GM19099 (cell line): ENCODE results near the gene SMIM12.

Experiments
- POLR2A ChIP-seq: IDR thresholded peaks from 3 replicates; pipeline ENCODE4 v1.6.1; 2011; ENCODE audit warnings: low read depth; ENCODE audit not compliant: insufficient read length; ENCODE audit errors: extremely low read depth

The SMIM12 gene

GRCh38 chr1:34865573-34865972 lies 6.0 kb upstream of the SMIM12 start:
- no peak for TF ChIP-seq POLR2A

- TF ChIP-seq POLR2A = no peak
Measured at GRCh38 chr1:34864759-34865158, 5.2 kb upstream of the SMIM12 start.

DNA sequence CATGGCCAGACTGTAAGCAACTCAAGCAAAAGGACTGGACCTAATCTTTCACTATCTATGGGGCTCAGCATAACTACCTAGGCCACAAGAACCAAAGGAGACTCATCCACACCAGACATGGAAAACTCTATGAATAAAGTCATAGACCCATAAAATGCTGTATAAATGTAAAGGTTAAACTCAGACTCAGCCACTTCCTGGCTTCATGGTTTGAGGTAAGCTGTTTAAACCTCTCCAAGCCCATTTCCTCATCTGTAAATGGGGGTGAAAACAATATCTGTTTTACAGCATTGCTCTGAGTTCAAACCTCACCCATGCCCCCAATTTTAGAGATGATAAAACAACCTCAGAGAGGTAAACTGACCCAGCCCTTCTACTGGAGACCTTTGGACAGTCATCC lies 4.0 kb upstream of the SMIM12 start:
- TF ChIP-seq POLR2A = no peak

GRCh38 chr1:34858901-34859445 lies 576 bp downstream of the SMIM12 start:
- TF ChIP-seq POLR2A = no peak

GRCh38 chr1:34856697-34857096 lies 2.9 kb downstream of the SMIM12 start:
- no peak for TF ChIP-seq POLR2A

GRCh38 chr1:34852677-34853217 lies 6.8 kb downstream of the SMIM12 start:
- TF ChIP-seq POLR2A = no peak

DNA sequence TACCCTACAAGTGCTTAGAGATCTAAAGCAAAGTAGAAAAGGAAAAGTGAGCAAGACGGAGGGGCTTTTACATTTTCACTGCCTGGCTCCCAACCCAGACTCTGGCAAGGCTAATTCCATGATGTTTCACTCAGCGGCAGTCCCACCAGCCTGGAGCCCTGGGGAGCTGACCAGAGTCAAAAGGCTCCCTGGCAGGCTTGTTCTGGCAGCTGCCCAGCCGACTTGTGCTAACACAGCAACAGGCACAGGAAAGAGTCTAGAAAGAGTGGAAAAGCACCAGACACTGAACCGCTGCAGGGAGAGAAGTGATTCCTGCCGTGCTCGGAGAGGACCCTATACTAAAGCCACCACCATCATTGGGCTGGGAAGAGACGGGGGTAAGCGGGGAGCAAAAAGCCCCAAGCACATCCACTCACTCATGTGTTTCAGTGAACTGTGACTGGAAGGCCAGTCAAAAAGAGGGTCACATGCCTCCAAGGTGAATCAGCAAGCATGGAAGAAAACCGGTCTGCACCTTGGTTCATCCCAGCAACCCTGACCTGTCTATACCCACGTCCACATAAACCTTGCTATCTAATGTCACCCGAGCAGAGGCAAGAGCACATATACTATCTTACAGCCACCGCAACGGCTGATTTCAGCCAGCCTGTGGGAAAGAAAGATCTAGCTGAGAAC lies 8.0 kb downstream of the SMIM12 start:
- no peak for TF ChIP-seq POLR2A

DNA sequence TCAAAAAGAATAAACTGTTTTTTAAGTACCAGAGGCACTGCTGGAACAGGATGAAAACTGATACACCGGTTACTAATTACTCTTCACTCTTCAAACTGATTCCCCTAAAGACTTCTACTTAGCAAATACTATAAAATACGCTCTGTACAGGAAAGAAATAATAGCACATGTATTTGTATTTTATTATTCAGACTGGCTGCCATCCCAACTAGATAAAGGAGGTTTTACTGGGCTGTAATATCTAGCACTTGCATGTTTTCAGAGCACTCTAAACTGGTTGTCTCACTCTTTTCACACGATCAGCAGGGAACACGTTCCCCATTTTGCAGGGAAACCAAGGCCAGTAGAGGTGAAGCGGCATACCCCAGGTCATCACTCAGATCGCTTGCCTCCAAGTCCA lies 9.2 kb downstream of the SMIM12 start:
- no peak for TF ChIP-seq POLR2A

DNA sequence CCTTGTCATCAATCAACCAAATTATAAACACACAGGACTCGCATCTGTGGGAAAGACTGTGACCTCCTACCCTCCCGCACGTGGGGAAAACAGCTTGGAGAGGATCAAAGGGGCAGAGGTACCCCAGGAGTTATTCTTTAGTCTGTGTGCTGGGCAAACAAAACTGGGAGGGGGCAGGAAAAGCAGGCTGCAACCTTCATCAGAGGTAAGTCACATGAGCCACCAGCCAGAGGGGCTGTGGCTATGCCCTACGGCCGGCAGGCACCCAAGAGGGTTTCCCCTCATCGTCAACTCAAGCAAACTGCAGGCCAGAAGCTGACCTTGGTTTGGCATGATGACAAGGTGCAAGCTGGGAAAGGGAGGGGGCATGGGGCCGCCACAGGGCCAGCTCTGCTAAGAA lies 12.5 kb downstream of the SMIM12 start:
- TF ChIP-seq POLR2A = no peak

DNA sequence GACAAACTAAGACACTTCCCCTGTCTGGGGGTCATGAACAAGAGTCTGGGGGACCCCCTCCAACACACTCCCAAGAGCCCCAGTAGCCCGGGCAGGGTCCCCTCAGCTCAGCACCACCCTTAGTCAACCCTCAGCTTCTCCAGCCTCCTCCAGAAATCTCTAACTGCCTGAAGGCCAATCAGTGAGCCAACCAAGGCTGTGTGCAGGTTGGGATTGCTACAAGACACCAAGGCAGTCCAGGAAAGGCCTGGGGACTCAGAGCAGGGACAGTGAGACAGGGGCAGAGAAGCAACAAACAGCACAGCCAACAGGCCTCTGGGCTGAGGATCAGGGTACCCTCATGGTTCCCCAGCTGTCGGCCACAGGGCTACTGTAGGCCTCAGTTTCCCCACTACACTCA lies 13.3 kb downstream of the SMIM12 start:
- TF ChIP-seq POLR2A = no peak

DNA sequence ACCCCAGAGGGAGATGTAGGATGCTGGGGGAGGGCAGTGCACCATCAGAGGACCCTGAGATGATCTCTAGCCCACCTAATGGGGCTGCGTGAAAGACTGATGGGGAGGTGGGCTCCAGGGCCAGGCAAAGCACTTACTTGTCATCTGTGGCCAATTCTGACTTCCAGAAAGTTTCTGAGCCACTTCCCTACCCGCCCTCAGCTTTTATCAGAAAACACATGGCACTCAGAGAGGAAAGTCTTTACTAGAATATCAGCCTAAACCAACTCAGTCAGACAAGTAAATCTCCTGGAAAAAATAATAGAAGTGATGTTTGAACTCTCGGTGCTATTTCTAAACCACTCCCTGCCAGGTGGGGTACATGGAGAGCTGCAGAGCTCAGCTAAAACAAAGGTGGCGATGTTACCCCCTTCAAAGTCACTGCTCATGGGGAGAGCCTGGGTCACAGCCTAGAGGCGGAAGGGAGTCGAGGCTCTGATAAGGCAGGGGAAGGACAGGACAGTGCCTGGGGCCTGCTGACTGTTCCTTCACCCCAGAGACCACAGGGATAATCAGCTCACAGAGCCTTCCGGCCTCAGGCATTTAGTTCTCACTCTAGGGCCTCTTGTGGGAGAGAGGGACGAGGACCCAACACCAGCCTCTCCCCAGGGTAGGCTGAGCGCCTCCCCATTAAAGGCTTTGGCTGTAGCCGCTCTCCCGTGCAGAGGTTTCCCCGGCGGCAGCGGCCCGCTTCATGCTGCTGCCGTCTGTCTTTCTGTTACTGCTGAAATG lies 14.2 kb downstream of the SMIM12 start:
- no peak for TF ChIP-seq POLR2A

- no peak for TF ChIP-seq POLR2A
Measured at GRCh38 chr1:34844252-34844634, 15.3 kb downstream of the SMIM12 start.

GRCh38 chr1:34843392-34844251 lies 15.9 kb downstream of the SMIM12 start:
- no peak for TF ChIP-seq POLR2A

DNA sequence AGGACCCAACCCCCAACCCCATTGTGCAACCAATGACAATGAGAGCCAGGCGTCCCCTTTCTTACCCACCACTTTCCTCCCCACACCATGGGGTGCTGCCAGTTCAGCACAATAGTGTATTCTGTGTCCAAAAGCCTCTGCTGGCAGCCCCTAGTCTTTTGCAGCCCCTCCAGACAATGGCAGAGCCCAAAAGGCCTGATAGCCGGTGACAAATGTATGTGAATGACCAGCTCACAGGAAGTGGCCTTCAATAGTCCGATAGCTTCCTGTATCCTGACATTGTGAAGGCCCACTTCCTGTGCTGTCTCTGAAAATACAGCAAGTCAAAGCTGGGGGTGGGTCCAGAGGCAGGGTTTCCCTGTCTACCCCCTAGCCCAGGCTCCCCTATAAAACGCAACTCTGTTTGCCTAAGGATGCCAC lies 16.6 kb downstream of the SMIM12 start:
- no peak for TF ChIP-seq POLR2A

- TF ChIP-seq POLR2A = no peak
Measured at GRCh38 chr1:34842073-34842472, 17.5 kb downstream of the SMIM12 start.

GRCh38 chr1:34840426-34840825 lies 19.1 kb downstream of the SMIM12 start:
- TF ChIP-seq POLR2A = no peak
